ENCODE results near the gene PPP2R5C.
"Not testable (repeated sequence)": the region's sequence is repeated elsewhere in the genome, so short reads cannot be mapped to it uniquely, and the experiment has no call there.

Gene PPP2R5C

GRCh38 chr14:101783260-101784016 lies 21.9 kb downstream of the PPP2R5C start:
- no peak for DNase-seq

- DNase-seq = no peak
Measured at GRCh38 chr14:101784631-101785030, 23.1 kb downstream of the PPP2R5C start.

GRCh38 chr14:101788016-101788635 lies 26.6 kb downstream of the PPP2R5C start:
- no peak for DNase-seq

- no peak for DNase-seq
Measured at GRCh38 chr14:101789222-101789621, 27.7 kb downstream of the PPP2R5C start.

GRCh38 chr14:101790232-101790631 lies 28.7 kb downstream of the PPP2R5C start:
- peak; percentile 20 to 52 (median 46) for DNase-seq

- DNase-seq = peak in 2 of 4 experiments; percentile 18 to 24
Measured at GRCh38 chr14:101791919-101792572, 30.5 kb downstream of the PPP2R5C start.

GRCh38 chr14:101796016-101796415 lies 34.5 kb downstream of the PPP2R5C start:
- no peak for DNase-seq

GRCh38 chr14:101796479-101796878 lies 35.0 kb downstream of the PPP2R5C start:
- DNase-seq = no peak

- DNase-seq = no peak
Measured at GRCh38 chr14:101797856-101798255, 36.3 kb downstream of the PPP2R5C start.

GRCh38 chr14:101804373-101804772 lies 42.9 kb downstream of the PPP2R5C start:
- not testable (repeated sequence) for DNase-seq

GRCh38 chr14:101806252-101806651 lies 44.7 kb downstream of the PPP2R5C start:
- DNase-seq = not testable (repeated sequence)

- no peak for DNase-seq
Measured at GRCh38 chr14:101808020-101808641, 46.6 kb downstream of the PPP2R5C start.

GRCh38 chr14:101808894-101809670 lies 47.6 kb downstream of the PPP2R5C start:
- DNase-seq = peak in 2 of 4 experiments; percentile 31 to 32

- peak; percentile 91 to 97 (median 94) for DNase-seq
Measured at GRCh38 chr14:101809671-101810514, 48.4 kb downstream of the PPP2R5C start.

- DNase-seq = peak; percentile 32 to 74 (median 47)
Measured at GRCh38 chr14:101810897-101811621, 49.5 kb downstream of the PPP2R5C start.

GRCh38 chr14:101812071-101812470 lies 50.6 kb downstream of the PPP2R5C start:
- DNase-seq = no peak

GRCh38 chr14:101813171-101813759 lies 51.8 kb downstream of the PPP2R5C start:
- no peak for DNase-seq

- no peak for DNase-seq
Measured at GRCh38 chr14:101813833-101814232, 52.3 kb downstream of the PPP2R5C start.

GRCh38 chr14:101814934-101815333 lies 53.4 kb downstream of the PPP2R5C start:
- no peak for DNase-seq

- no peak for DNase-seq
Measured at GRCh38 chr14:101815994-101816393, 54.5 kb downstream of the PPP2R5C start.
